CD14-positive monocyte (primary cell): ENCODE results near the gene HP1BP3. TPM values are rescaled to one million over a fixed set of nuclear protein-coding genes. Genes with fewer than 3 reads are reported as not detected.

Source experiments
- DNase-seq, 3 donors: peaks; one replicate each; pipeline ENCODE4 v3.0.0-alpha.2; 2011 to 2022
- H2AFZ ChIP-seq: 2 replicates; pipeline ENCODE4 v1.6.0; 2012; ENCODE audit warnings: mild to moderate bottlenecking, low read depth, low read length, inconsistent platforms; ENCODE audit not compliant: insufficient read depth, poor library complexity, severe bottlenecking
- H3K27ac ChIP-seq, 2 donors: 1 replicate in 1 of 2; 2 replicates in 1 of 2; pipeline ENCODE4 v1.5.1; 2012 to 2013; ENCODE audit warnings: low read length in 2 of 2, control low read depth in 1 of 2, inconsistent platforms in 1 of 2, low read depth in 1 of 2, mild to moderate bottlenecking in 1 of 2
- H3K27me3 ChIP-seq, 2 donors: one replicate each; pipeline versions ENCODE4 v1.6.0 to v1.6.1; 2011 to 2013; ENCODE audit warnings: low read length in 2 of 2; ENCODE audit not compliant: control insufficient read depth in 2 of 2, insufficient read depth in 2 of 2
- H3K36me3 ChIP-seq, 2 donors: replicated peaks in 1 of 2; 1 replicate in 1 of 2; 2 replicates in 1 of 2; pipeline versions ENCODE4 v1.5.1 to v1.6.1; 2012 to 2013; ENCODE audit warnings: low read length in 2 of 2, control low read depth in 1 of 2, inconsistent platforms in 1 of 2, mild to moderate bottlenecking in 1 of 2; ENCODE audit not compliant: insufficient read depth in 2 of 2, control insufficient read depth in 1 of 2
- H3K4me1 ChIP-seq, 2 donors: 1 replicate in 1 of 2; 2 replicates in 1 of 2; pipeline versions ENCODE4 v1.5.1 to v1.6.1; 2012 to 2013; ENCODE audit warnings: low read length in 2 of 2, control low read depth in 1 of 2, inconsistent platforms in 1 of 2, mild to moderate bottlenecking in 1 of 2, moderate library complexity in 1 of 2; ENCODE audit not compliant: insufficient read depth in 2 of 2, control insufficient read depth in 1 of 2
- H3K4me2 ChIP-seq: replicated peaks from 2 replicates; pipeline ENCODE3; 2012; ENCODE audit warnings: low read length, moderate library complexity, mild to moderate bottlenecking; ENCODE audit not compliant: poor library complexity, severe bottlenecking; ENCODE audit errors: extremely low read depth
- H3K4me3 ChIP-seq, 3 experiments: fragments of 200-600 bp in 1 of 3; sonication (generic) in 1 of 3; replicated peaks in 1 of 3; 1 replicate in 2 of 3; 2 replicates in 1 of 3; pipeline ENCODE4 v1.5.1; 2011 to 2013; ENCODE audit warnings: low read length in 3 of 3, mild to moderate bottlenecking in 3 of 3, control low read depth in 2 of 3, low read depth in 2 of 3, inconsistent platforms in 1 of 3, moderate library complexity in 1 of 3
- H3K79me2 ChIP-seq: 2 replicates; pipeline ENCODE4 v1.6.0; 2012; ENCODE audit warnings: mild to moderate bottlenecking, control low read depth, inconsistent platforms, low read length, moderate library complexity; ENCODE audit not compliant: insufficient read depth
- H3K9ac ChIP-seq: 2 replicates; pipeline ENCODE4 v1.6.0; 2017; ENCODE audit warnings: low read length, mild to moderate bottlenecking; ENCODE audit not compliant: insufficient read depth, poor library complexity, severe bottlenecking
- H3K9me3 ChIP-seq, 2 donors: replicated peaks in 1 of 2; 1 replicate in 1 of 2; 2 replicates in 1 of 2; pipeline versions ENCODE4 v1.5.1 to v1.6.1; 2012 to 2013; ENCODE audit warnings: low read length in 2 of 2, control low read depth in 1 of 2; ENCODE audit not compliant: control insufficient read depth in 1 of 2, insufficient read depth in 1 of 2
- H4K20me1 ChIP-seq: 2 replicates; pipeline ENCODE4 v1.6.0; 2012; ENCODE audit warnings: mild to moderate bottlenecking, low read length, control low read depth, moderate library complexity; ENCODE audit not compliant: insufficient read depth
- H3K27ac Mint-ChIP-seq, 7 donors: one replicate each; pipeline ENCODE4 v1.8.0; 2020; ENCODE audit warnings: mild to moderate bottlenecking in 7 of 7, mixed read lengths in 7 of 7, moderate library complexity in 6 of 7, inconsistent platforms in 2 of 7
- H3K27me3 Mint-ChIP-seq, 3 donors: one replicate each; pipeline ENCODE4 v1.8.0; 2021 to 2022; ENCODE audit warnings: low read depth in 3 of 3, mild to moderate bottlenecking in 3 of 3, mixed read lengths in 3 of 3, moderate library complexity in 3 of 3, inconsistent platforms in 1 of 3
- H3K36me3 Mint-ChIP-seq, 2 donors: one replicate each; pipeline ENCODE4 v1.8.0; 2020; ENCODE audit warnings: mixed read lengths in 2 of 2, inconsistent platforms in 1 of 2, mild to moderate bottlenecking in 1 of 2
- H3K4me1 Mint-ChIP-seq: one replicate; pipeline ENCODE4 v1.8.0; 2020; ENCODE audit warnings: mild to moderate bottlenecking, mixed read lengths
- H3K4me3 Mint-ChIP-seq, 2 donors: one replicate each; pipeline ENCODE4 v1.8.0; 2020; ENCODE audit warnings: mild to moderate bottlenecking in 2 of 2, mixed read lengths in 2 of 2, moderate library complexity in 1 of 2
- H3K9me3 Mint-ChIP-seq, 7 donors: one replicate each; pipeline ENCODE4 v1.8.0; 2020 to 2022; ENCODE audit warnings: mixed read lengths in 7 of 7, mild to moderate bottlenecking in 6 of 7, moderate library complexity in 6 of 7, inconsistent platforms in 2 of 7
- CTCF ChIP-seq: fragments of 200-600 bp; IDR thresholded peaks from one replicate; pipeline ENCODE4 v1.8.0; 2022; ENCODE audit warnings: antibody characterized with exemption, mild to moderate bottlenecking
- WGBS: methylation state at CpG from one replicate; pipeline ENCODE4 v1.1.5; 2013; ENCODE audit warnings: missing lambda C conversion rate; ENCODE audit not compliant: insufficient coverage; 5-methylcytosine and 5-hydroxymethylcytosine counted together
- intact Hi-C, 2 donors: fragments of 100-400 bp; cut with micrococcal nuclease; formaldehyde crosslinking; loops; one replicate each; pipeline versions ENCODE4 v1.15.0 to v1.15.1; 2023
- polyA plus RNA-seq, 3 donors: library from polyadenylated mRNA; depleted of rRNA in 1 of 3; unstranded in 2 of 3; stranded (reverse) in 1 of 3; fragments of 300-500 nt in 2 of 3; fragments of >200 nt in 1 of 3; fragmentation: Illumina TruSeq in 2 of 3; gene quantifications; 1 replicate in 2 of 3; 2 replicates in 1 of 3; pipeline ENCODE4 v1.2.3, GENCODE V29; 2012 to 2021

Gene HP1BP3
- polyA plus RNA-seq, 3 donors: 121 to 137 (median 135) TPM

GRCh38 chr1:20771780-20772179 is 15.3 kb downstream of the HP1BP3 start:
- DNase-seq: no peak
- H3K36me3 Mint-ChIP-seq: peaks cover 78 to 93% of the 10 kb centered on the region in 2 donors
- no peak overlapping the region for H3K4me3 Mint-ChIP-seq
- H3K27ac ChIP-seq: no peak overlapping the region
- no peaks in the 10 kb centered on the region for H3K27me3 ChIP-seq
- H3K27me3 Mint-ChIP-seq: no peaks in the 10 kb centered on the region
- no peak overlapping the region for H3K4me2 ChIP-seq
- intact Hi-C loops: no loop called here
- no peaks in the 10 kb centered on the region for H3K4me1 ChIP-seq
- H3K4me3 ChIP-seq: no peak overlapping the region
- no peak for TF ChIP-seq CTCF
- no peaks in the 10 kb centered on the region for H3K4me1 Mint-ChIP-seq
- no peak overlapping the region for H3K27ac Mint-ChIP-seq
- peaks cover 8% of the 10 kb centered on the region for H4K20me1 ChIP-seq
- WGBS: no CpG with 5 or more reads among the region's 3 CpGs
- H3K9me3 ChIP-seq: no peaks in the 10 kb centered on the region
- H3K9me3 Mint-ChIP-seq: no peaks in the 10 kb centered on the region
- H2AFZ ChIP-seq: no peak overlapping the region
- peaks cover 19% of the 10 kb centered on the region for H3K79me2 ChIP-seq
- H3K9ac ChIP-seq: no peak overlapping the region
- peaks cover 96 to 99% of the 10 kb centered on the region in 2 donors for H3K36me3 ChIP-seq

GRCh38 chr1:20770314-20771087 is 16.6 kb downstream of the HP1BP3 start:
- H3K9me3 Mint-ChIP-seq: no peaks in the 10 kb centered on the region
- Histone ChIP-seq H3K4me1 (no peaks in the 10 kb centered on the region), H3K4me2 (no peak overlapping the region), H3K9me3 (no peaks in the 10 kb centered on the region), H2AFZ (no peak overlapping the region), H3K9ac (no peak overlapping the region), H3K27me3 (no peaks in the 10 kb centered on the region), H3K27ac (no peak overlapping the region), H3K36me3 (peaks cover 94 to 99% of the 10 kb centered on the region in 2 donors), H3K79me2 (peaks cover 12% of the 10 kb centered on the region), H4K20me1 (no peaks in the 10 kb centered on the region), H3K4me3 (no peak overlapping the region)
- no peaks in the 10 kb centered on the region for H3K4me1 Mint-ChIP-seq
- H3K36me3 Mint-ChIP-seq: peaks cover 83 to 96% of the 10 kb centered on the region in 2 donors
- intact Hi-C loops: no loop called here
- no peaks in the 10 kb centered on the region for H3K27me3 Mint-ChIP-seq
- no peak for TF ChIP-seq CTCF
- peak overlapping the region in 1 of 7 donors; percentile 50 for H3K27ac Mint-ChIP-seq
- no peak for DNase-seq
- no CpG with 5 or more reads among the region's 6 CpGs for WGBS
- no peak overlapping the region for H3K4me3 Mint-ChIP-seq
